HG03378 (cell line): ENCODE data around the gene FBXO47.

ENCODE experiments used
- ATAC-seq: cut with Tn5 transposase; IDR thresholded peaks from one replicate; pipeline ENCODE4 v1.9.1; 2021; ENCODE audit warnings: mild to moderate bottlenecking, moderate library complexity; ENCODE audit not compliant: unreplicated experiment

The FBXO47 gene, protein sequence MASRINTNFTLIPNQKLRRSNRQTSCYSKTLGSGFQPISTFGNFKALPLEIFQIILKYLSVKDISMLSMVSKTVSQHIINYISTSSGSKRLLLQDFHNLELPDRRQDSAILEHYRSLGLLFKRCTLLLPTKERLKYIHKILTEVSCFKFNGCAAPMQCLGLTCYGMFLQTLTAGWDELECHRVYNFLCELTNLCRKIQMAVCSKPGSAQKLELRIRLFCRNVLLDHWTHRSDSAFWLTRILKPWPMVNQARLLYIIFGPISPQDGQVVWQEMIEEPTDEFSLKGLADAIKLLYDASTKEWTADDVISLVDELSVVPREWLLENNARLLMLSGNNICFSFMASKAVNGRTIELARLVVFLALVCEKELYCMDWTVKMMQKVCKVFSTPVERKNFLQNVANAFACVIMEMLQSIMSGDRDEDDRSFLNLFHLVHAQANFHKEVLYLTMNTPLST

DNA sequence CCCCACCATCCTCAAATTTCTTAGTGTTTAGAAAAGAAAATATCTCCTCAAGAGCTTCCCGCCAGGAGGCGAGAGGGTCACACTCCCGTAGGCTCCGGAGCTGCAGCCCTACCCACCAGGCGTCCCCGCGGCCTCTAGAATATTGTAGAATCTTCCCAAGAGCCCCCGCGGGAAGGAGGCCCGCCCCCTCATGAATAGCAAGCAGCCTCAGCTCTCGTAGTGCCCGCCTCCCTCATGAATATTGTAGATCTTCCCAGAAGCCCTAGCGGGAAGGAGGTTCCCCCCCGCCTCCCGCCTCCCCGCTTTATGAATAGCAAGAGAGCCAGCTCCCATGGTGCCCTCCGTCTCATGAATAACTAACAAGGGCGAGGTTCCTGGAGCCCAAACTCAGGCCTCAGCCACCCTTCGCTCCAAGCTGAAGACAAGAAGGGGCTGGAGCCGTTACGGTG lies at the start of gene FBXO47:
TSS of gene FBXO47 (minus strand) at position 114 of the 449 bp plus-strand sequence. CDS start 4,378 bp downstream, outside the sequence.
- ATAC-seq: no peak

GRCh38 chr17:39016193-39017153 lies 49.3 kb upstream of the FBXO47 start:
- ATAC-seq: no peak

DNA sequence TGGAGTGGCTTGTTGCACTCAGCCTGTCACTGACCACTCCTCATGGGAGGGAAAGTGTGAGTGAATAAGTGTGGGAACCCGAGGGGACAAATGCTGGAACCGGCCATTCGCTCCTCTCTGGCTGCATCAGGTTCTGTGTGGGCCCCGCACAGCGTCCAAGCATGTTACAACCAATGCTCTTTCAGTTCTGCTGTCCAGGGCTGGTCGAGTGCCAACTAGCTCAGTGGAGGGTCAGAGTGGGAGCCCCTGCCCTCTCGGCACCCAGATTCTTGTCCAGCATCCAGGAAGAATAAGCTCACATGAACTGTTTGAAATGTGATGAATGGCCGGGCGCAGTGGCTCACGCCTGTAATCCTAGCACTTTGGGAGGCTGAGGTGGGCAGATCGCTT lies 48.3 kb upstream of the FBXO47 start:
- no peak for ATAC-seq

- no peak for ATAC-seq
Measured at GRCh38 chr17:39014795-39015545, 47.8 kb upstream of the FBXO47 start.

DNA sequence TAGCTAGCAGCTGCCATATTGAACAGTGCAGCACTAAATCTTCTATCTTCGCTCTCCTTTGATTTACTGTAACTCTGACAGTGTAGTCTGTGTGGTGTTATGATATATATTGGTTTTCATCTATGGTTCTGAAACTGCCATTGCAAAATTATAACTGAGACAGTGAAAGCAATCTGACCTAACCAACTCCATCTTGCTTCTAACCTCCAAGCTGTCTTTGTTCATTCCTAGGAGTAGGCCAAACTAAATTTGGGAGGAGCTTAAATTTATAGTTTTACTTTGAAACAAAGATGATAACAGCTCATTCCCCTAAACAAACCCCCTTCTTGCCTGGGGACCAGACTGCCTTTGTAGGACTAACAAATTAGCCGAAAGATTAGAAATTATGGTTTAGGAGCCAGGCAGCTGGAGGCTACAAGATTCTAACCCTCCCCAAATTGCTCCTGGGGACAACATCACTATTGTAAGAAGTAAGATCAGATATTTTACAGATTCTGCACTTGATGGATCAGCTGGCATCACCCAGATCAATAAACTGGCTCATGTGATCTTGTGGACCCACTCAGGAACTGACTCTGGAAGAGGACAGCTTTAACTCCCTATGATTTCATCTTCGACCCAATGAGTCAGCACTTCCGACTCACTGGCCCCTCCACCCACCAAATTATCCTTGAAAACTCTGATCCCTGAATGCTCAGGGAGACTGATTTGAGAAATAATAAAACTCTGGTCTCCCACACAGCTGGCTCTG lies 47.0 kb upstream of the FBXO47 start:
- no peak for ATAC-seq

- no peak for ATAC-seq
Measured at GRCh38 chr17:39012725-39013124, 45.5 kb upstream of the FBXO47 start.

- no peak for ATAC-seq
Measured at GRCh38 chr17:39011907-39012468, 44.8 kb upstream of the FBXO47 start.

- ATAC-seq: no peak
Measured at GRCh38 chr17:39009581-39010001, 42.4 kb upstream of the FBXO47 start.

DNA sequence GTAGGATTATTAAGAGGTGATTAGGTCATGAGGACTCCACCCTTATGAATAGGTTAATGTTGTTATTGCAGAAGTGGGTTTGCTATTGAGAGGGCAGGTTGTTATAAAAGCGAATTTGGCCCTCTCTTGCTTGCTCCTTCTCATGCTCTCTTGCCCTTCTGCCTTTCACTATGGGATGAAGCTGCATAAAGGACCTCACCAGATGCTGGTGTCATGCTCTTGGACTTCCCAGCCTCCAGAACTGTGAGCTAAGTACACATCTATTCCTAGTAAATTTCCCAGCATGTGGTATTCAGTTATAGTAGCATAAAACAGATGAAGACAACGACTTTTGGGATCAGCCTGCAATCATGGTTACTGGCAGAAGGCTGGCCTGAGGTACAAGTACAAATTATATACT lies 41.4 kb upstream of the FBXO47 start:
- no peak for ATAC-seq

DNA sequence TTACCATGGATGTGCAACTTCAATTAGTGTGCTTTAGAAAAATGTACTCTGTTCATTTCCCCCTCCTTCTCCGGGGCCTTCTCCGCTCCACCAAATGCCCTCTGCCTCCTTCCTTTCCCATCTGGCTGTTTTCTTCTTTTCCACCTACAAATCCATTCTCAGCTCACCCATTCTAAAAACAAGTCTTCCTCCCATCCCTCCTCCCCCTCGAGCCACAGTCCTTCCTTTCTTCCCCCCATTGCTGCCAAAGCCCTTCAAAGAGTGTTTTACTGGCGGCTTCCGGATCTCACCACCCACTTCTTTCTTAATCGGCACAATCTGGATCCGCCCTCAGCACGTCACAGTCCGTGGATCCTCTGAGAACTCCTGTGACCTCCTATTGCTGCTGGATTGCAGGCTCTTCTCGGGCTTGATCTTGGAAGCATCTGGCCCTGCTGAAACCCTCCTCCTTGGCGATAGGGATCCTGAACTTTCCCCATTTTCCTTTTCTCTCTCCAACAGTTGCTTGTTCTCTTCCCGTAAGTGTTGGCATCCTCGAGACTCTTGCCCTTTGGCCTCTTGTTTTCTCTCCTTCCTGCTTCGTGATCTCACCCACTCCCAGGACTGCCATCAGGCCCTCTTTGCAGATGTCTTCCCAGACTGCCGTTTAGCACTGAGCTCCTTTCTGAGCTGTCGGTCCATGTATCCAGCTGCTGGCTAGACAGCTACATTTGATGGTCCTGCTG lies 36.0 kb upstream of the FBXO47 start:
- ATAC-seq: no peak

DNA sequence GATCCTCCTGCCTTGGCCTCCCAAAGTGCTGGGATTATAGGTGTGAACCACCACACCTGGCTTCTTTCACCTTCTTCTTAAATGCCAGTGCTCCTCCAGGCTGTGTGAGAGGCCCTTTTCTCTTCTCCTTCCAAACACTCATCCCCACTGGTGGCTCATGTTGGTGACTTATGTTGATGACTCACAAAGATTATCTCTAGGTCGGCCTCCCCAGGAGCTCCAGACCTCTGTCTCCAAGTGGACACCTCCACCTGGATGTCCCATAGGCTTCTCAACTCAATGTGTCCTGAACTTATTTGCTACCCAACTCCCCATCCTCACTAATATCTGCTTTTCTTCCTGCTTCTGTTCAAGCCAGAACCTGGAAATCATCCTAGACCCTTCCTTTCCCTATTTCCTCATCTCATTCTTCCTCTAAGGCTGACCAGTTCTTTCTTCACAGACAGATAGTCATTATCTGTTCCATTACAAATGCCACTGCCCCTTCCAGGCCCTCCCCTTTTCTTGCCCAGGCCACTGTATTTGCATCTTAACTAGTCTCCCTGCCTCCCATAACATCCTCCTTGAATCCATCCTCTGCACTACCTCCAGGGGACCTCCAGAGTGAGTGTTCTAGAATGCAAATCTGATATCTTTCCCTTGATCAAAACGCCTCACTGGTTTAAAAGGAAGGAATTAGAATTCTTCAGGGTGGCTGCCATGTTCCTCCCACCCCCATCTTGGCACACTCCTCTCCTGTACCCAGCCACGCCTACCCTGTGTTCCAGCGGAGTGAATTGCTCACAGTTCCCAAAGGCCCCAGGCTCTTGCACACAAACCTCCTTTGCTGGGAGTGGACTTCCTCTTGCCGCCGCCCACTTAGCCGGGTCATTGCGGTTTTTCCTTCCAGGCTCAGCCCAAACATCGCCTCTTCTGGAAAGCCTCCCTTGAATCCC lies 34.8 kb upstream of the FBXO47 start:
- no peak for ATAC-seq

- ATAC-seq: no peak
Measured at GRCh38 chr17:39000021-39000601, 32.9 kb upstream of the FBXO47 start.

- no peak for ATAC-seq
Measured at GRCh38 chr17:38996660-38997337, 29.6 kb upstream of the FBXO47 start.

DNA sequence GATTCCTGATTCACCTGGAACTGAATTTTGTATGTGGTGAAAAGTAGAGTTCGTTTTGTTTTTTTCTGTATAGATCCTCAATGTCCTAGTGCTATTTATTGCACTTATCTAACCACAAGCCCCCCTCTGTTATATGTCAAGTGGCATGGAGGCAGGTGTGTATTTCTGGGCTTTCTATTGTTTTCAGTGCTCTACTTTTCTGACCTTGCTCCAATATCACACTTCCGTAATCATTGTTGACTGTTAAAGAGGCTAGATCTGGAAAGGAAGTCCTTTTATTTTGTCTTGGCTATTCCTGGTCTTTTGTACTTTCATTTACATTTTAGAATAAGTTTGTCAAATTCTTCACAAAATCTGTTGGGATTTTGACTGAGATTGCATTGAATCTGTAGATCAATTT lies 26.8 kb upstream of the FBXO47 start:
- ATAC-seq: no peak

GRCh38 chr17:38984666-38985065 lies 17.5 kb upstream of the FBXO47 start:
- ATAC-seq: no peak

DNA sequence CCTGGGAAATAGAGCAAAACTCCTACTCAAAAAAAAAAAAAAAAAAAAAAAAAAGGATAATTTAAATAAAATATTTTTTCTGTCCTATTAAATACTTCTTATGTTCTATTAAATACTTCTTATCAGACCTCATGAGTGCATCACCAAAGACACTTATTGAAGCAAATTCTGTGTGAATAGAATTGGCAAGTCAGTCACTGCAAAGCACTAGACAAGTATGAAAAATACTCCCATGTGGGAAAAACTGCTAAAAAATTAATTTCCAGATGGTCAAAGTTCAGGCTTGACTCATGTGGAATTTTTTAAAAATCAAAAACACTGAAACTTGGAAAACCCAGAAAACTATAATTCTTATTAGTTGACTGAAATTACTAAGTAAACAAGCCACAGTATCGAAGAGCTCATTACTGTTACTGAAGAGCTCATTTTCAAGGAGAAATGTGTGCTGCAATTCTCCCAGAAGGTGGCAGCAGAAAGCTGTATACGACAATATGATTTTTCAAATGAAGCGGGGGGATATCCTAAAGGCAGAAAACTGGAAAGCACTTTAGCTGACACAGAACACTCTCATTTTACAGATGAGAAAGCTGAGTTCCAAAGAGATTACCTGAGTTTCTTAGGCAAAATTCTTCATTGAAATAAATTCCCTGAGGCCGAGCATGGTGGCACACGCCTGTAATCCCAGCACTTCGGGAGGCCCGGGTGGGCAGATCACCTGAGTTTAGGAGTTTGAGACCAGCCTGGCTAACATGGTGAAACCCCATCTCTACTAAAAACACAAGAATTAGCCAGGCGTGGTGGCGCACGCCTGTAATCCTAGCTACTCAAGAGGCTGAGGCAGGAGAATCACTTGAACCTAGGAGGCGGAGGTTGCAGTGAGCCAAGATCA lies 15.9 kb upstream of the FBXO47 start:
- ATAC-seq: no peak
